Subcutaneous adipose tissue (tissue), 4 donors: ENCODE data around the gene MSRB1. TPM values are rescaled to one million over a fixed set of nuclear protein-coding genes. Genes with fewer than 3 reads are reported as not detected.

Experiments
- total RNA-seq, 4 donors: library from RNA; depleted of rRNA; stranded (reverse); fragments of >200 nt; gene quantifications; one replicate each; pipeline ENCODE4 v1.1.0, GENCODE V29; 2016
- TF ChIP-seq, protein P1 (sequence below): fragments of 450-650 bp; IDR thresholded peaks from one replicate; pipeline ENCODE4 v1.5.1; 2016; ENCODE audit warnings: low read depth, mild to moderate bottlenecking, control low read depth, antibody characterized with exemption, moderate library complexity

Gene MSRB1
- total RNA-seq, 4 donors from 2014 or later = 11.2 to 30.0 (median 18.1) TPM

DNA sequence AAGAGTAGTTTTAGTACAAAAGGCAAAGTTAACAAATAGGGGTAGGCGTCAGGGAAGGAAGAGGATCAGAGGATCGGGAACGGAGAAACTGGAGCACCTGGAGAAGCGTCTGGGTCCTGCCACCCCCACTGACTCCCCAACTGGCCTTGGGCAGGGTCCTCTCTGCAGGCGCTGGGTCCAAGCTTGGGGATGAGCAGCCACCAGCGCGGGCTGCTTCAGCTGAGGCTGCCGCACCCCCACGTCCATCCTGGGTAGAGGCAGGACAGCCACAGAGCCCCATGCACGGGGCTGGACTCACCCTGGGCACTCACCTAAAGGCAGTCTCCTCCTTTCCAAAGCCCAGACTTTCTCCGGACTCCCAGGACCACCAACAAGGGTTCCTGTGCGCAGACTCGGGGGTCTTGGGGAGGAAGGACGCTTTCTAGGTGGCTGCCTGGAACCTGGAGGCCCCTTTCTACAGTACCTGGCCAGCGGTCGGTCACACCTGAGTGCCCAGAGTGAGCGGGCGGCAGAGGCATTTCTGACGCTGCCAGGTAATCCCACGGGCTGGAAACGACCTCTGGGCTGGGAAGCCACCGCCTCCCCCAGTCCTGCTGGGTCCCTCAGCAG, 25.8 kb downstream of the MSRB1 start:
- TF ChIP-seq, protein P1, sequence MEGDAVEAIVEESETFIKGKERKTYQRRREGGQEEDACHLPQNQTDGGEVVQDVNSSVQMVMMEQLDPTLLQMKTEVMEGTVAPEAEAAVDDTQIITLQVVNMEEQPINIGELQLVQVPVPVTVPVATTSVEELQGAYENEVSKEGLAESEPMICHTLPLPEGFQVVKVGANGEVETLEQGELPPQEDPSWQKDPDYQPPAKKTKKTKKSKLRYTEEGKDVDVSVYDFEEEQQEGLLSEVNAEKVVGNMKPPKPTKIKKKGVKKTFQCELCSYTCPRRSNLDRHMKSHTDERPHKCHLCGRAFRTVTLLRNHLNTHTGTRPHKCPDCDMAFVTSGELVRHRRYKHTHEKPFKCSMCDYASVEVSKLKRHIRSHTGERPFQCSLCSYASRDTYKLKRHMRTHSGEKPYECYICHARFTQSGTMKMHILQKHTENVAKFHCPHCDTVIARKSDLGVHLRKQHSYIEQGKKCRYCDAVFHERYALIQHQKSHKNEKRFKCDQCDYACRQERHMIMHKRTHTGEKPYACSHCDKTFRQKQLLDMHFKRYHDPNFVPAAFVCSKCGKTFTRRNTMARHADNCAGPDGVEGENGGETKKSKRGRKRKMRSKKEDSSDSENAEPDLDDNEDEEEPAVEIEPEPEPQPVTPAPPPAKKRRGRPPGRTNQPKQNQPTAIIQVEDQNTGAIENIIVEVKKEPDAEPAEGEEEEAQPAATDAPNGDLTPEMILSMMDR = no peak

DNA sequence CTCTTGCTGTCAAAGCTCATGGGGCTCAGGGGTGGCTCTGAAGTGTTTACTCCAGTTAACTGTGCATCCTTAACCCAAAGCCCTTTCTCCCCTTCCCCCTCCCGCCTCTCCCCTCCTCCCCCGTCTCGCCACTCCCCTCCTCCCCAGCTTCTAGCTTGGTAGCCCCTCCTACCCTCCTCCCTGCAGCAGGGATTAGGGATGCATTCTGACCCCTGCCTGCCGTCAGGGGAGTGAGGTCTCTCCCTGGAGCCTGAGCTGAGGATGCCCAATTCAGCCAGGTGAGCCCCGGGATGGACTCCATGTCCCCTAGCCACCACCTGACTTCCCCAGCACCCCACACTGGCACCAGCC, 26.4 kb downstream of the MSRB1 start:
- TF ChIP-seq, protein P1 = no peak

DNA sequence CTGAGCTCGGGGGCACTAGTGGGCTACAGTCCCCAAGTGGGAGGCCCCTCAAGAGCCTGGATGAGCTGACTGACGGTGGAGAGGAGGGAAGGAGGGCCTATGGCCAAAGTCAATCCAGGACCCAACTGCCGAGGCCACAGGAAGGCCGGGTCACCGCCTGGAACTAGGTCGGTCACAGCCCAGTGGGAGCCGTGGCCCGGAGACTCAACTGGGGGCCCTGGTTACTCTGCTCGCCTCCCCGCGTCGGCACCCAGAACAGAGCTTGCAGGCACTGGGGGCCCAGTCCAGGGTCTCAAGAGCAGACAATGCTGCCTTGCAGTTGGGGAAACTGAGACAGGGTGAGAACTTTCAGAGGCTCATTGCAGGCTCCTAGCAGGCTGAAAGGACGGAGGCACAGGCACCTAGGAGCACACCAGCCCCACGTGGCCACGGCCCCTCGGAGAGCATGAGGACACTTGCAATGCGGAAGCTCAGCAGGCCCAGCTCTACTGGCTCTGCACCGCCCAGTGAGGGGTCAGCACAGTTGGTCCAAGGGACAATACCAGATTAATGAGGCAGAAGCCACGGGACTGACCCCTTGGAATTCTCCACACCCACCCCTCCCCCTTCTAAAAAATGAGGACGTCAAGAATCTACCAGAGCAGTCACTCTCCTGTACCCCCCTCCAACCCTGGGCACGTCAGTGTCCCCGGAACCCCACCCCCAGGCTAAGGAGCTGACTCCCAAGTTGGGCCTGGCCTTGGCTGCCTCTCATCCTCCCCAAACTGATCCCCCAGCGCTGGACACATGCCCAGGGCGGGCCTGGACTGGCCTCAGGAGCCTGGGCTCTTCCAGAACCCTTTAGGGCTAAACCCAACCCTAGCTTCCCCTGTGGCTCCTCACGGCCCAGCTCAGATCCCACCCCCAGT, 27.0 kb downstream of the MSRB1 start:
- TF ChIP-seq, protein P1 = no peak

DNA sequence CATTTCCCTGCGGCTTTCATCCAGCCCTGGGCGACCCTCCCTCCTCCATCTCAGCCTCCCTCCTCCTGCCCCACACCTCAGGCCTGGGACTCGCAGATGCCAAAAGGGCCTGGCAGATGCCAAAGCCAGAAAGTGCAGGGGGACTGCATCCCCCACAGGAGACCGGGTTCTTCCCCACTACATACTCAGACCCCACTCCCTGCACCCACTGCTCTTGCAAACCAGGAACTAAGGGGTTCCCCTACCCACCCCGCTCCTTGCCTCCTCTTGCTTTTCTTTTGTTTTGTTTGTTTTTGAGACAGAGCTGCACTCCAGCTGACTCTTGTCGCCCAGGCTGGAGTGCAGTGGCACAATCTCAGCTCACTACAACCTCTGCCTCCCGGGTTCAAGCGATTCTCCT, 28.0 kb downstream of the MSRB1 start:
- TF ChIP-seq, protein P1 = no peak

DNA sequence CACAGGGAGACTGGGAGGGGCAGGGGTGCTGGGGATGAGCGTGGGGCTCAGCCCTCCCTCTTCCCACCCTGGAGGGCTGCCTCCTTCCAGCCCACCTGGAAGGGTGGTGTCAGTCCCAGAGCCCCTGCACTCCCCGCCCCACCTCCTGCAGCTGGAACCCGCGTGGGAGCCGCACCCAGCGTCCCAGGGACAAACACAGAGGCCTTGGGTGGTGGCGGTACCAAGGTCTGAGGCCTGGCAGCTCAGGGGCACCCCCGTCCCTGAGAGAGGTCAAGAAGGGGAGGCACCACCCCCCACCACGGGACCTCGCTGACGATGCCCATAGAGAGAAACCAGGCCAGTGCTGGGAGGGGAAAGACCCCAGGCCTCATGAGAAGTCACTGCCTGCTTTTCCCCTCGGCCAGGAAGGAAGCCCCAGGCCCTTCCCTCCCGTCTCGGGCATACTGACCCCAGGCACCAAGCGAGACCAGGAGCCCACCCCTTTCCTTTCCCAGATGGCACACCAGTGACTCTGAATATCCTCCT, 28.9 kb downstream of the MSRB1 start:
- TF ChIP-seq, protein P1 = no peak

DNA sequence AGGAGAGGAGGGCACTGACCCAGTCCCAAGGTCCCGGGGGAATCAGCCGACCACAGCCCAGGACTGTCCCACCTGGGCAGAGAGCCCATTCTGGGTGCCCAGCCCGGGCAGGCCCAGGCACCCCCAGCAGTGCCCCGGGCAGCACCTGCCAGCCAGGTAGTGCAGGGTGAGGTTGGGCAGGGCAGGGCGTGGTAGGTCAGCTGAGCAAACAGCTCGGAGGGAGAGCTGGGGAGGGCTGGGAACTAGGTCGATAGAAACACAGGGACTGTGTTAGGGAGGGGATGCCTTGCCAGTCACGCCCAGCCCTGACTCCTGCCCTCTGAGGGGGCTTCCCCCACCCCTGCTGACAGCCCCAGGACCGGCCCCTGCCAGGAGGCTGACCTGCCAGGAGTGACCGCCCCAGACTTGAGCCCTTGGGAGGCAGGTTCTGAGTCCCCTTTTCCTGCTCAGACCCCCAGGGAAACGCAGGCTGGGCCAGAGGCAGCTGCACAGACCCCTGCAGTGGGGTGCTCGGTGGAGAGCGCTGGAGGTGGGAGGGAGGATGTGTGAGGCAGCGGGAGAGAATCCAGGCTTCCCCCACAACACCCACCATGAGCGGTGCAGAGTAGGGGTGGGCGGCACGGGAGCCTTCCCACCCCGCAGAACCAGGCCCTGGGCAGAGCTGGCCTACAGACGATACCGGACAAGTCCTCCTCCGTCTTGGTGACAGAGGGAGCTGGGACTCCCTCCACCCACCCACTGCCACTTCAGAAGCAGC, 29.5 kb downstream of the MSRB1 start:
- TF ChIP-seq, protein P1 = no peak

DNA sequence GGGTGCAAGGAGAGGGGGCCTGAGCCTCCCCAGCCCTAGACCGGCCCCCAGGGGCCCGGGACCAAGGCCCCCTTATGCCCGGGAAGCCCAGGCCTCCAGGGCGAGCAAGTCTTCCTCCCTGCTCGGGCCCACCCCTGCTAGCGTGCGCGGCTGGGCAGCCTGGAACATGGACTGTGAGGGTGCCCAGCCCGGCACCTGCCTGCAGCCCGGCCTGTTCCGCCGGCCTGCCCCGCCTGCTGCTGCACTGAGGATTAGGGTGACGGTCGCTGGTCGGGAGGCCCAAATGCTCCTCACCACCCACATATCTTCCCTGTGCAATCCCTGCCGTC, 30.8 kb downstream of the MSRB1 start:
- TF ChIP-seq, protein P1 = no peak
